GM12864 (cell line): ENCODE data around the gene COG7.

Source experiments
- DNase-seq: peaks from one replicate; pipeline ENCODE4 v3.0.0-alpha.2; 2011; ENCODE audit warnings: low read depth
- H3K4me3 ChIP-seq: 2 replicates; pipeline ENCODE4 v1.5.1; 2011; ENCODE audit warnings: mild to moderate bottlenecking, low read depth, low read length, control low read depth
- CTCF ChIP-seq: IDR thresholded peaks from 2 replicates; pipeline ENCODE4 v1.5.1; 2011; ENCODE audit warnings: low read depth, mild to moderate bottlenecking, moderate library complexity, low read length, control low read depth, inconsistent platforms; ENCODE audit errors: missing control alignments

Gene COG7

GRCh38 chr16:23416816-23417215 is 36.2 kb downstream of the COG7 start:
- DNase-seq = no peak
- no peak overlapping the region for H3K4me3 ChIP-seq
- TF ChIP-seq CTCF = no peak

GRCh38 chr16:23414731-23415130 is 38.3 kb downstream of the COG7 start:
- no peak overlapping the region for H3K4me3 ChIP-seq
- no peak for DNase-seq
- TF ChIP-seq CTCF = no peak

GRCh38 chr16:23410176-23410575 is 42.8 kb downstream of the COG7 start:
- no peak for TF ChIP-seq CTCF
- DNase-seq = no peak
- no peak overlapping the region for H3K4me3 ChIP-seq

- no peak for TF ChIP-seq CTCF
- no peak overlapping the region for H3K4me3 ChIP-seq
- no peak for DNase-seq
Measured at GRCh38 chr16:23409522-23409921, 43.5 kb downstream of the COG7 start.

GRCh38 chr16:23408823-23409298 is 44.1 kb downstream of the COG7 start:
- no peak for DNase-seq
- H3K4me3 ChIP-seq = no peak overlapping the region
- no peak for TF ChIP-seq CTCF

- no peak overlapping the region for H3K4me3 ChIP-seq
- TF ChIP-seq CTCF = no peak
- no peak for DNase-seq
Measured at GRCh38 chr16:23408242-23408822, 44.7 kb downstream of the COG7 start.

GRCh38 chr16:23407436-23408127 is 45.4 kb downstream of the COG7 start:
- no peak for DNase-seq
- H3K4me3 ChIP-seq = no peak overlapping the region
- no peak for TF ChIP-seq CTCF
